LNCaP clone FGC (cell line): ENCODE data around the gene FITM2.

Source experiments
- DNase-seq: peaks from one replicate; pipeline ENCODE4 v3.0.0-alpha.2; 2011; ENCODE audit warnings: low read depth
- H3K4me3 ChIP-seq: 2 replicates; pipeline ENCODE4 v1.5.1; 2011; ENCODE audit warnings: mild to moderate bottlenecking, low read depth, low read length, control low read depth
- CTCF ChIP-seq: IDR thresholded peaks from 2 replicates; pipeline ENCODE4 v1.5.1; 2012; ENCODE audit warnings: mild to moderate bottlenecking; ENCODE audit not compliant: control insufficient read depth, insufficient read depth; ENCODE audit errors: extremely low read depth

Gene FITM2

GRCh38 chr20:44314870-44315269, 3.9 kb upstream of the FITM2 start:
- DNase-seq, result no peak
- no peak for TF ChIP-seq CTCF
- no peak overlapping the region for H3K4me3 ChIP-seq

GRCh38 chr20:44309763-44310663, 989 bp downstream of the FITM2 start:
- DNase-seq, result no peak
- no peak for TF ChIP-seq CTCF

GRCh38 chr20:44306927-44307326, 4.1 kb downstream of the FITM2 start:
- no peak for DNase-seq
- no peak for TF ChIP-seq CTCF
- no peak overlapping the region for H3K4me3 ChIP-seq

More at GRCh38 chr20:44309763-44310663, 989 bp downstream of the FITM2 start:
- H3K4me3 ChIP-seq, result peak overlapping the region; percentile 95

GRCh38 chr20:44304383-44304782, 6.6 kb downstream of the FITM2 start:
- no peak for TF ChIP-seq CTCF
- DNase-seq, result no peak
- H3K4me3 ChIP-seq, result no peak overlapping the region

- no peak for DNase-seq
- TF ChIP-seq CTCF, result no peak
- no peak overlapping the region for H3K4me3 ChIP-seq
Observed at GRCh38 chr20:44302736-44303135, 8.3 kb downstream of the FITM2 start.

- DNase-seq, result peak; percentile 76
- no peak overlapping the region for H3K4me3 ChIP-seq
- no peak for TF ChIP-seq CTCF
Observed at GRCh38 chr20:44302026-44302669, 8.9 kb downstream of the FITM2 start.
